T-helper 2 cell (primary cell): ENCODE data around the gene AICDA.
"Not testable (repeated sequence)": the region's sequence is repeated elsewhere in the genome, so short reads cannot be mapped to it uniquely, and the experiment has no call there.

Experiments used
- DNase-seq, 5 experiments: peaks; one replicate each; pipeline versions ENCODE4 v3.0.0 to v3.0.0-alpha.2; 2012 to 2022
- total RNA-seq, 2 donors: gene quantifications; one replicate each; lab custom pipeline; 2026; lab: John Stamatoyannopoulos, UW

The AICDA gene
- 0 reads per million in 2 donors for total RNA-seq

GRCh38 chr12:8612629-8613028 lies at the start of gene AICDA:
Gene AICDA (minus strand): TSS chr12:8612859. CDS start chr12:8612767, 92 bp downstream.
- DNase-seq: no peak

DNA sequence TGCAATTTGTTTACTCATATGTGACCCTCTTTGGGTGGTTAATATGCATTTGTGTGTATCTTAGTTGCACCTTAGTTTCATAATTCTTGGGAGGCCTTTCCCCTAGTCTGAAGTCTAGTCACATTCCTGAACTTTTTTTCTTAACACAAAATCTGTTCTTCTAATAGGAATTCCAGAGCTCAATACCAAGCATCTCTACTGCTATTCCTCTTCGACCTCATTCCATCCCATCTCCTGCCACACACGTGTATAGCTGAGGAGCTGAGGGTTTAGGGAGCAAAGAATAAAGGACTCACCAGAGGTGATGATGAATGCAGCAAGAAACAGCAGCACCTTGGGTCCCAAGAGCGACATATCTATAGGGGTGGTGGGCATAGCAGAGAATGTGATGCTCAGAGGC lies 49.1 kb upstream of the AICDA start:
- no peak for DNase-seq

GRCh38 chr12:8661016-8661415 lies 48.4 kb upstream of the AICDA start:
- no peak for DNase-seq

DNA sequence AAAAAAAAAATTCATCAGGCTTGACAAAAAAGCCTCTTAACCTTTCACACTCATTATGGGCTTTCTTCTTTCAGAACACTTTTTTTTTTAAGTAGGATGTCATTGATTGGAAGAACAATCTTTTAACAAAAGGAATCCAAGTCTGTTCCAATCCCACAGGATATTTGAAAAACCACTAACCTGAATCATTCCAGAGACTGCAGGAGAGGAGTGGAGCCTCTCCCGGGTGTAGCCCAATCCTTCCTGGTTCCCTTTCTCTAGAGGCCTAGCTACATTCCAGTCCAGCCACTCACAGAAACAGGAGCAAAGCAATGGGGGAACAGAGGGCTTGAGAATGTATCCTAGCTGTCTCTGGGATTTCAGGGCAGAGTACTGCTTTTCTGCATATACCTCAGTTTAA lies 45.7 kb upstream of the AICDA start:
- DNase-seq: no peak

DNA sequence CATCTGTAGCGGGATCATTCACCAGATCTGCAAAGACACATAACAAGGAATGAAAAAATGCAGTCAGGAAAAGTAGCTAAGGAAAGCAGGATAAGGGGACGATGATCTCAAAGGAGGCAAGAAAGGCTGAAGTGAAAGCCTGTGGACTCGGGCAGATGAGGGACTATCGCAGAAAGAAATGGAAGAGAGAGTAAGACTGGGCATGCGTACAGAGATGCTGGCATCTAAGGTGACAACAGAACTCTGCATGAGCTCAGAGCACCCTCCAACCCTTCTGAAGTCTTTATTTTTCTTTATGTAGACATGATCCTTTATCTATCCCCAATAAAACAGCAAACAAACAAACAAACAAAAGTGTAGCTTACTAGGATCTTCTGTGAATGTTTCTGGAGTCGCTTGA lies 42.8 kb upstream of the AICDA start:
- DNase-seq: no peak

DNA sequence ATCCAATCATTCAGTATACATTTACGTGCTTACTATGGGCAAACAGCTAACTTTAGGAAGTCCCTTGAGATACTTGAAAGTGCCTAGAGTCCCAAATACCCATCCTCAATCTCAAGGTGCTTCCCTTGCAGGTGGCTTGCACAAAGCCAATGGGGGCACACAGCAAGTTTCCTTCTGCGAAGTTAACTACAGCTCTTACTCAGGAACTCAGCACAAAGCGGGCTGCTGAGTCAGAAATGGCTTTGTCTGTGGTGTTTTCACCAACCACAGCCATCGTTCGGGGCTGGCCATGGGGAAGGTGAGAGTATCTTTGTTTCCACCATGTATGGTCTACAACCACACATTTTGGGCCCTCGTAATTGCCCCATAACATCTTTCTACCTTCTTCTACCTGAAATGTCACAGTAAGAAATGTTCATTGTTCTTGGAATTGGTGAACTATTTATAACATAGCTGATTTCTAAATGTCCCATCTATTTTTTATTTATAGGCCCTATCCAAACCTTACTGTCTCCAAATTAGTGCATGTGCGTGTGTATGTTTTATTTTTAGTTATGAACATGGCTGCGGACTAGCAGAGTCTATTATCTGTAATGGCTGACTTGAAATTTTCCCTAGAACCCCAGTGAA lies 36.0 kb upstream of the AICDA start:
- peak in 2 of 5 experiments; percentile 41 to 89 for DNase-seq

GRCh38 chr12:8647968-8648367 lies 35.3 kb upstream of the AICDA start:
- DNase-seq: no peak

GRCh38 chr12:8644345-8645248 lies 31.9 kb upstream of the AICDA start:
- peak in 3 of 5 experiments; percentile 19 to 86 (median 41) for DNase-seq

DNA sequence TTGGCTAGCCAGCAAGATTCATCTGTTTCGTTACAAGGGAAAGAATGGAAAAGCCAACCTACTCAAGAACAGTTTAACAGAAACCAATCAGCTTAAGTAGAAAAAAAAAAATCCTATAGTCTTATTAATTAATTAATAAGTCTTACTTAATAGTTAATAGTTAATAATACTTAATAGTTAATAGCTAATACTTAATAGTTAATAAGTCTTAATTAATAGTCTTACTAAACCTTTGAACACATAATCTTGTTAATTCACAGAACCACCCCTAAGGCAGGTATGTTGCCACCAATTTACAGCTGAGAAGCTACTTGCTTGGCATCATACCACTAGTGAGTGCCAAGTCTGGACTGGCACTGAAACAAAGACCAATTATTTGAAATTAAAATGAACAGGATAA lies 30.1 kb upstream of the AICDA start:
- no peak for DNase-seq

DNA sequence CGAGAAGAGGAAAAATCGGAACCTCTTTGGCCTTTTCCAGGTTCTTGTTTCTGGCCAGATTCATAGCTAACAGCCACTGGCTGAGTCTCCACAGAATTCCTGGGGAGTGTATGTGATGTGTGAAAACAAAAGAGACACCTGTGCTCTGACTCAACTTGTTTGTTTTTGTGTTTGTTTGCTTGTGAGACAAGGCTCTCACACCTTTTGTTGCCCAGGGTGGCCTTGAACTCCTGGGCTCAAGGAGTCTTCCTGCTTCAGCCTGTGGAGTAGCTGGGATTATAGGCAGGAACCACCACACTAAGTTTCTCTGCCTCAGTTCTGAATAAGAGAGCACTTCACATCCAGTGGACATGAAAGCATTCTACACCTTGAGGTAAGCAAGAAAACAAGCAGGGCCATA lies 27.3 kb upstream of the AICDA start:
- DNase-seq: no peak

- DNase-seq: no peak
These were observed 26.3 kb upstream of the AICDA start for GRCh38 chr12:8638951-8639350.

DNA sequence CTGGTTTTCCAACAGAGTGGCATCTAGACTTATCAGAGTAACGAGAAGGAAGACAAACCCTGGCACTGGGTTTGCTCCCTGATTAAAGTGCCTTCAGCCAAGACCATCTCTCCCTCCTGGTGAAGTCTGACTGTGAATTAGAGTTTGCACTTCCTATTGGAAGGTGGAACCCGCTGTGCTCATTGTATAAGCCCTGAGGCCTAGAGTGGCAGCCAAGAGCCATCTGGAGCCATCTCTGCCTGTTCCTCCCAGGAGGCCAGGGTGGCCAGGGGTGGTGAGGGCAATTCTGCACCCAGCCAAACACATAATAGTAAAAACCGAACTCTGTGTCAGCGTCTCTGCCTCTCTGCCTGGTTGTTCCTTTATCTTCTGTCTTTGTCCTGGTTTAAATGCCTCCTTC lies 25.0 kb upstream of the AICDA start:
- no peak for DNase-seq

DNA sequence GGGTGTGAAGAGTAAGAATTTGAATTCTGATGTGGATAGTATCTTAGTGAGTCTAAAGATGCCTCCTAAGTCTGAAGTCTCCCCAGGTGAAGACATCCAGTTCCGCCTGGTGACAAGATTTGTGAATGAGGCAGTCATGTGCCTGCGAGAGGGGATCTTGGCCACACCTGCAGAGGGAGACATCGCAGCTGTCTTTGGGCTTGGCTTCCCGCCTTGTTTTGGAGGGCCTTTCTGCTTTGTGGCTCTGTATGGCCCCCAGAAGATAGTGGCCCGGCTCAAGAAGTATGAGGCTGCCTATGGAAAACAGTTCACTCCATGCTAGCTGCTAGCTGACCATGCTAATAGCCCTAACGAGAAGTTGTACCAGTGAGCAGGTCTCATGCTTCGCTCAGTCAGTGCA lies 24.6 kb upstream of the AICDA start:
- no peak for DNase-seq

DNA sequence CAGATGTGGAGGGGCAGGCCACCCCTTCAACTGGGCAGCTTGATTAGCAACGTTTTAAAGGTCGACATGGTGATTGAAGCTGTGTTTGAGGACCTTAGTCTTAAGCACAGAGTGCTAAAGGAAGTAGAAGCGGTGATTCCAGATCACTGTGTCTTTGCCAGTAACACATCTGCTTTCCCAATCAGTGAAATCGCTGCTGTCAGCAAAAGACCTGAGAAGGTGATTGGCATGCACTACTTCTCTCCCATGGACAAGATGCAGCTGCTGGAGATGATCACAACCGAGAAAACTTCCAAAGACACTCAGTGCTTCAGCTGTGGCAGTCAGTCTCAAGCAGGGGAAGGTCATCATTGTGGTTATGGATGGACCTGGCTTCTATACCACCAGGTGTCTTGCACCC lies 23.9 kb upstream of the AICDA start:
- DNase-seq: no peak

- not testable (repeated sequence) for DNase-seq
These were observed 23.3 kb upstream of the AICDA start for GRCh38 chr12:8636007-8636346.

DNA sequence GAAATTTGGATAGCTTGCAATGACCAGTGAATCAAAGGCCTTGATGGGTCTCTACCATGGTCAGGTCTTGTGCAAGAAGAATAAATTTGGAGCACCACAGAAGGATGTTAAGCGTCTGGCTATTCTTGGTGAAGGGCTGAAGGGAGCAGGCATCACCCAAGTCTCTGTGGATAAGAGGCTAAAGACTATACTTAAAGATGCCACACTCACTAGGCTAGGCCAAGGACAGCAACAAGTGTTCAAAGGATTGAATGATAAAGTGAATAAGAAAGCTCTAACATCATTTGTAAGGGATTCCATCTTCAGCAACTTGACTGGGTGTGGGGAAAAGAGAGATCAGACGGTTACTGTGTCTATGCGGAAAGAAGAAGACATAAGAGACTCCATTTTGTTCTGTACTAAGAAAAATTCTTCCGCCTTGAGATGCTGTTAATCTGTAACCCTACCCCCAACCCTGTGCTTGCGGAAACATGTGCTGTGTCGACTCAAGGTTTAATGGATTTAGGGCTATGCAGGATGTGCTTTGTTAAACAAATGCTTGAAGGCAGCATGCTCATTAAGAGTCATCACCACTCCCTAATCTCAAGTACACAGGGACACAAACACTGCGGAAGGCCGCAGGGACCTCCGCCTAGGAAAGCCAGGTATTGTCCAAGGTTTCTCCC lies 22.8 kb upstream of the AICDA start:
- not testable (repeated sequence) for DNase-seq

GRCh38 chr12:8630131-8630530 lies 17.5 kb upstream of the AICDA start:
- no peak for DNase-seq

DNA sequence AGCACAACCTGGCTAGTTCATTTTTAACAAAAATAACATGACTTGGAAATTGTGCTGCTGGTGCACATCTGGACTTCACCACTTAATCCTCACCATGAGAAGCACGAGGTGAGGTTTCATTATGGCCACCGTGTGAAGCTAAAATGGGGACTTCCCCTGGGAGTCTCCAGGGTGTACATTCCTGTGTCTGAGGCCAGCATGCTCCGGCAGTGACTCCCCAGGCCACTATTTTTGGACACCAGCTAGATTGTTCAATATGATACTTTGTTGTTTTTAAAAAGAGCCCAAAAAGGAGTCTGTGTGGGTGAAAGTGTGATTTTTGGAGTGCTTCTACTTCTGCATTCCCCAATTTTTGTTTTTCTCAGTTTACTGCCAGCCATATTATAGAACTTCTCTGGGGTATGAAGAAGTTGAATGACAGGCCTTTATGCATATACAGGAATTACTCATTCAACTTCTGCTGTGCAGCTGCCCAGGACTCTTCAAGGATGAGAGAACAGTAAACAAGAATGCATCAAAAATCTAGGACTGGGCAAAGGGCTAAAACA lies 16.9 kb upstream of the AICDA start:
- DNase-seq: no peak

DNA sequence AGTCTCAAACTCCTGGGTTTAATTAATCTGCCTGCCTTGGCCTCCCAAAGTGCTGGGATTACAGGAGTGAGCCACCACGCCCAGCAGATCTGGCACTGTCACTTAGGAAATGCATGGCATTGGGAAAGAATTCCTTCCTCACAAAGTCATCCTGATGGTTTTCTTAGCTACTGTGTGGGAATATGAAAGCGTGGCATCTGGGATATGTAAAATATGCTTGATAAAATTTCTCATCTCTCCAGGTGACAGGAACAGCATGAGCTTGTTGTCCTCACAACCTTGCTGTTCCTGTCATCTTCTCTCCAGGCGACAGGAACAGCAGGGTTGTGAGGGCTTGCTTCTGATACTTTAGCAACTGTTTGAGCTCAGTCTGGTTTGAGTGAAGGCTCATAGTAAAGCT lies 16.1 kb upstream of the AICDA start:
- no peak for DNase-seq

DNA sequence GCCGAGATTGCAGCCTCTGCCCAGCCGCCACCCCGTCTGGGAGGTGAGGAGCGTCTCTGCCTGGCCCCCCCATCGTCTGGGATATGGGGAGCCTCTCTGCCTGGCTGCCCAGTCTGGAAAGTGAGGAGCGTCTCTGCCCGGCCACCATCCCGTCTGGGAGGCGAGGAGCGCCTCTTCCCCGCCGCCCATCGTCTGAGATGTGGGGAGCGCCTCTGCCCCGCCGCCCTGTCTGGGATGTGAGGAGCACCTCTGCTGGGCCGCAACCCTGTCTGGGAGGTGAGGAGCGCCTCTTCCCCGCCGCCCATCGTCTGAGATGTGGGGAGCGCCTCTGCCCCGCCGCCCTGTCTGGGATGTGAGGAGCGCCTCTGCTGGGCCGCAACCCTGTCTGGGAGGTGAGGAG lies 12.1 kb upstream of the AICDA start:
- not testable (repeated sequence) for DNase-seq

- no peak for DNase-seq
These were observed 10.0 kb upstream of the AICDA start for GRCh38 chr12:8622646-8623045.

DNA sequence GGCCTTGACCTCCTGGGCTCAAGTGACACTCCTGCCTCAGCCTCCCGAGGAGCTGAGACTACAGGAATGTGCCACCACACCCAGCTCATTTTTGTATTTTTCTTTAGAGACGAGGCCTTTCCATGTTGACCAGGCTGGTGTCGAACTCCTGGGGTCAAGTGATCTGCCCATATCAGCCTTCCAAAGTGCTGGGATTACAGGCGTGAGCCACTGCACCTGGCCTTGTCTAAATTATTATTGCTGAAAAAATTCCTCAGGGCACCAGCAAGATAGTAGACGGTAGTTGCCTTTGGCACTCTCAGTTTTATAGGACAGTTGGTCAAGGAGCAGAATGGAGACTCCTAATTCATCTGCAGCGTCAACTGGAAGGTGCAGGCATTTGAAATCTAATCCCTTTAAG lies 2.5 kb upstream of the AICDA start:
- no peak for DNase-seq

DNA sequence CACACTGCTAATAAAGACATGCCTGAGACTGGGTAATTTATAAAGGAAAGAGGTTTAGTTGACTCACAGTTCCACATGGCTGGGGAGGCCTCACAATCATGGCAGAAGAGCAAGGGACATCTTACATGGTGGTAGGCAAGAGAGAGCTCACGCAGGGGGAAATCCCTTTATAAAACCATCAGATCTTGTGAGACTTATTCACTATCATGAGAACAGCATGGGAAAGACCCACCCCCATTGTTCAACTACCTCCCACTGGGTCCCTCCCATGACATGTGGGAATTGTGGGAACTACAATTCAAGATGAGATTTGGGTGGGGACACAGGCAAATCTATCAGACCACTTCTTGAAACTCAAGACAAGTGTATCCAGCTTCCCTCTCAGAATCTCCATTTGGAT lies 1.2 kb upstream of the AICDA start:
- not testable (repeated sequence) for DNase-seq
